B cell (primary cell): ENCODE results near the gene NOL4L. TPM values are rescaled to one million over a fixed set of nuclear protein-coding genes. Genes with fewer than 3 reads are reported as not detected.

ENCODE experiments used
- ATAC-seq: fragments of 200-7000 bp; cut with Tn5 transposase; one replicate; pipeline ENCODE4 v1.10.0; 2021; ENCODE audit warnings: low read depth, mild to moderate bottlenecking, moderate number of reproducible peaks, moderate library complexity
- CTCF ChIA-PET: fragments of 350-600 bp; sonication (Branson Sonifier 250); formaldehyde crosslinking; loops from one replicate; lab custom pipeline; 2021; ENCODE audit warnings: antibody characterized with exemption, inconsistent platforms; lab: Charles Lee
- POLR2A ChIA-PET: fragments of 350-600 bp; sonication (Branson Sonifier 250); formaldehyde crosslinking; loops from one replicate; lab custom pipeline; 2021; ENCODE audit warnings: antibody characterized with exemption; lab: Charles Lee
- DNase-seq: peaks from one replicate; pipeline ENCODE4 v3.0.0; 2013
- H2AFZ ChIP-seq: 2 replicates; pipeline ENCODE4 v1.6.1; 2012; ENCODE audit warnings: mild to moderate bottlenecking, low read depth, low read length; ENCODE audit not compliant: insufficient read depth, poor library complexity, severe bottlenecking
- H3K27ac ChIP-seq, 2 donors: 1 replicate in 1 of 2; 2 replicates in 1 of 2; pipeline ENCODE4 v1.5.1; 2012 to 2013; ENCODE audit warnings: low read length in 2 of 2, mild to moderate bottlenecking in 2 of 2, moderate library complexity in 1 of 2
- H3K27me3 ChIP-seq, 4 experiments: fragments of 200-600 bp in 1 of 4; sonication (generic) in 1 of 4; replicated peaks in 1 of 4; 1 replicate in 2 of 4; 2 replicates in 2 of 4; pipeline versions ENCODE4 v1.6.1 to v1.7.0; 2013 to 2016; ENCODE audit warnings: low read length in 3 of 4, mild to moderate bottlenecking in 2 of 4, mixed read lengths in 1 of 4, moderate library complexity in 1 of 4; ENCODE audit not compliant: insufficient read depth in 4 of 4, control insufficient read depth in 3 of 4; ENCODE audit errors: control extremely low read depth in 1 of 4
- H3K36me3 ChIP-seq, 2 experiments: replicated peaks in 1 of 2; 1 replicate in 1 of 2; 2 replicates in 1 of 2; pipeline versions ENCODE4 v1.6.1 to v1.7.1; 2013; ENCODE audit warnings: low read length in 1 of 2; ENCODE audit not compliant: insufficient read depth in 2 of 2, control insufficient read depth in 1 of 2; ENCODE audit errors: control extremely low read depth in 1 of 2, extremely low read depth in 1 of 2
- H3K4me1 ChIP-seq, 2 donors: fragments of 200-600 bp in 1 of 2; sonication (generic) in 1 of 2; 1 replicate in 1 of 2; 2 replicates in 1 of 2; pipeline versions ENCODE4 v1.5.1 to v1.6.1; 2013 to 2017; ENCODE audit warnings: low read length in 2 of 2; ENCODE audit not compliant: control insufficient read depth in 2 of 2, insufficient read depth in 2 of 2
- H3K4me2 ChIP-seq: replicated peaks from 2 replicates; pipeline ENCODE3; 2012; ENCODE audit warnings: mild to moderate bottlenecking, low read depth, low read length; ENCODE audit not compliant: poor library complexity, severe bottlenecking
- H3K4me3 ChIP-seq, 5 experiments: fragments of 200-600 bp in 1 of 5; sonication (generic) in 1 of 5; 1 replicate in 3 of 5; 2 replicates in 2 of 5; pipeline versions ENCODE4 v1.5.1 to v1.7.0; 2011 to 2016; ENCODE audit warnings: low read length in 4 of 5, mild to moderate bottlenecking in 4 of 5, low read depth in 2 of 5, control low read depth in 1 of 5, moderate library complexity in 1 of 5; ENCODE audit not compliant: insufficient read depth in 1 of 5; ENCODE audit errors: control extremely low read depth in 1 of 5, extremely low read depth in 1 of 5
- H3K79me2 ChIP-seq: fragments of 200-600 bp; sonication (generic); one replicate; pipeline ENCODE4 v1.6.0; 2016; ENCODE audit warnings: low read length; ENCODE audit not compliant: control insufficient read depth, insufficient read depth
- H3K9ac ChIP-seq: fragments of 200-600 bp; sonication (generic); 2 replicates; pipeline ENCODE4 v1.6.1; 2017; ENCODE audit warnings: mild to moderate bottlenecking, low read length, moderate library complexity
- H3K9me3 ChIP-seq, 3 donors: one replicate each; pipeline versions ENCODE4 v1.6.1 to v1.7.1; 2013; ENCODE audit warnings: low read length in 2 of 3; ENCODE audit not compliant: control insufficient read depth in 2 of 3, insufficient read depth in 1 of 3; ENCODE audit errors: control extremely low read depth in 1 of 3
- H4K20me1 ChIP-seq: 2 replicates; pipeline ENCODE4 v1.6.0; 2012; ENCODE audit warnings: mild to moderate bottlenecking, low read length; ENCODE audit not compliant: insufficient read depth, control insufficient read depth, poor library complexity, severe bottlenecking
- H3K27ac Mint-ChIP-seq: one replicate; pipeline ENCODE4 v1.8.0; 2021; ENCODE audit warnings: mixed read lengths
- H3K27me3 Mint-ChIP-seq: one replicate; pipeline ENCODE4 v1.8.0; 2021; ENCODE audit warnings: mixed read lengths
- H3K4me1 Mint-ChIP-seq: one replicate; pipeline ENCODE4 v1.8.0; 2021; ENCODE audit warnings: mixed read lengths
- H3K4me3 Mint-ChIP-seq: one replicate; pipeline ENCODE4 v1.8.0; 2021; ENCODE audit warnings: mixed read lengths
- H3K9me3 Mint-ChIP-seq: one replicate; pipeline ENCODE4 v1.8.0; 2022; ENCODE audit warnings: mixed read lengths; ENCODE audit not compliant: insufficient read depth
- EZH2 ChIP-seq: IDR thresholded peaks from 2 replicates; pipeline ENCODE4 v1.6.1; 2012; ENCODE audit warnings: borderline replicate concordance, low read depth, mild to moderate bottlenecking, moderate library complexity, low read length; ENCODE audit not compliant: insufficient read depth, poor library complexity, severe bottlenecking
- WGBS: methylation state at CpG from one replicate; pipeline ENCODE4 v1.1.5; 2013; ENCODE audit warnings: missing lambda C conversion rate; ENCODE audit not compliant: insufficient coverage; 5-methylcytosine and 5-hydroxymethylcytosine counted together
- intact Hi-C: fragments of 100-400 bp; cut with micrococcal nuclease; formaldehyde crosslinking; loops from one replicate; pipeline ENCODE4 v1.10.0; 2022
- polyA plus RNA-seq: library from polyadenylated mRNA; depleted of rRNA; stranded (reverse); fragments of >200 nt; gene quantifications from 2 replicates; pipeline ENCODE4 v1.2.3, GENCODE V29; 2012
- total RNA-seq, 2 donors: library from RNA; stranded (reverse); fragments of 120-200 nt in 1 of 2; gene quantifications; 1 replicate in 1 of 2; 2 replicates in 1 of 2; pipeline versions ENCODE4 v1.2.3 to v1.2.4, GENCODE V29; 2013 to 2022
- TF ChIP-seq, protein P1 (sequence below): fragments of 200-600 bp; IDR thresholded peaks from one replicate; pipeline ENCODE4 v1.8.0; 2022; ENCODE audit warnings: antibody characterized with exemption, mild to moderate bottlenecking

Gene NOL4L
- total and polyA plus RNA-seq, 2 donors (not counting 1 experiment from before 2014, with no cell fraction given): 6.5 to 7.9 TPM

DNA sequence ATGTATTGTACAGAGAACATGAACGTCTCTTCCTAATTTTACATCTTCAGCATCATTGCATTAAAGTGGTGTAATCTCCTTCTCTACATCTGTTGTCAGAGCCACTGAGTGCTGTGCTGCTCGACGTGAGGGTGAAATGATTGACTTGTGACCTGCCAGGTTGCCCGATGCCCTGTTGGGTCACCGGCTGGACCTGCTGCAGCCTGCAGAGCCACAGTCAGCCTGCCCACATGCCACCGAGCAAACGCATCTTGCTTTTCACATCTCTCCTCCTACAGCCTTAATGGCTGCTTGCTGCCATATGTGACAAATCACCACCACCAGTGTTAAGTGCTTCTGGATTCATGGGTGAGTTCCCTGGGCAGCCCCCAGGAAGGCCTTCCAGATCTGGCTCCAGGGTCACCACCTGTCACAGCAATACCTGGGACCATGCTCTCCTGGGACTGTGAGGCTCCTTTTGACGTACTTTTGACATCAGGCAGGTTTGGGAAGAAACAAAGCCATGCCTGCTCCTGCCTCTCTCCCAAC is 146.7 kb downstream of the NOL4L start:
- Histone ChIP-seq H3K9ac (no peak overlapping the region), H3K27me3 (no peaks in the 10 kb centered on the region), H4K20me1 (peaks cover 6% of the 10 kb centered on the region), H3K9me3 (no peaks in the 10 kb centered on the region), H2AFZ (no peak overlapping the region), H3K36me3 (peaks cover 4 to 81% of the 10 kb centered on the region in 2 experiments), H3K4me2 (no peak overlapping the region), H3K4me3 (no peak overlapping the region), H3K27ac (no peak overlapping the region), H3K79me2 (no peaks in the 10 kb centered on the region), H3K4me1 (peaks cover 12 to 15% of the 10 kb centered on the region in 2 donors)
- Mint-ChIP-seq H3K27me3 (no peaks in the 10 kb centered on the region), H3K4me3 (no peak overlapping the region), H3K4me1 (peaks cover 14% of the 10 kb centered on the region), H3K9me3 (no peaks in the 10 kb centered on the region), H3K27ac (peak overlapping the region; percentile 10)
- ATAC-seq: no peak
- no peak for TF ChIP-seq EZH2
- TF ChIP-seq, protein P1, sequence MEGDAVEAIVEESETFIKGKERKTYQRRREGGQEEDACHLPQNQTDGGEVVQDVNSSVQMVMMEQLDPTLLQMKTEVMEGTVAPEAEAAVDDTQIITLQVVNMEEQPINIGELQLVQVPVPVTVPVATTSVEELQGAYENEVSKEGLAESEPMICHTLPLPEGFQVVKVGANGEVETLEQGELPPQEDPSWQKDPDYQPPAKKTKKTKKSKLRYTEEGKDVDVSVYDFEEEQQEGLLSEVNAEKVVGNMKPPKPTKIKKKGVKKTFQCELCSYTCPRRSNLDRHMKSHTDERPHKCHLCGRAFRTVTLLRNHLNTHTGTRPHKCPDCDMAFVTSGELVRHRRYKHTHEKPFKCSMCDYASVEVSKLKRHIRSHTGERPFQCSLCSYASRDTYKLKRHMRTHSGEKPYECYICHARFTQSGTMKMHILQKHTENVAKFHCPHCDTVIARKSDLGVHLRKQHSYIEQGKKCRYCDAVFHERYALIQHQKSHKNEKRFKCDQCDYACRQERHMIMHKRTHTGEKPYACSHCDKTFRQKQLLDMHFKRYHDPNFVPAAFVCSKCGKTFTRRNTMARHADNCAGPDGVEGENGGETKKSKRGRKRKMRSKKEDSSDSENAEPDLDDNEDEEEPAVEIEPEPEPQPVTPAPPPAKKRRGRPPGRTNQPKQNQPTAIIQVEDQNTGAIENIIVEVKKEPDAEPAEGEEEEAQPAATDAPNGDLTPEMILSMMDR: no peak
- ChIA-PET CTCF (no interaction called here), POLR2A (no interaction called here)
- 93% methylated on average over 5 of the region's 8 CpGs for WGBS
- no peak for DNase-seq
- intact Hi-C loops: loop anchor here (5.0 kb wide), 1 partner anchor 214 kb away; no protein-coding TSS in a partner anchor

DNA sequence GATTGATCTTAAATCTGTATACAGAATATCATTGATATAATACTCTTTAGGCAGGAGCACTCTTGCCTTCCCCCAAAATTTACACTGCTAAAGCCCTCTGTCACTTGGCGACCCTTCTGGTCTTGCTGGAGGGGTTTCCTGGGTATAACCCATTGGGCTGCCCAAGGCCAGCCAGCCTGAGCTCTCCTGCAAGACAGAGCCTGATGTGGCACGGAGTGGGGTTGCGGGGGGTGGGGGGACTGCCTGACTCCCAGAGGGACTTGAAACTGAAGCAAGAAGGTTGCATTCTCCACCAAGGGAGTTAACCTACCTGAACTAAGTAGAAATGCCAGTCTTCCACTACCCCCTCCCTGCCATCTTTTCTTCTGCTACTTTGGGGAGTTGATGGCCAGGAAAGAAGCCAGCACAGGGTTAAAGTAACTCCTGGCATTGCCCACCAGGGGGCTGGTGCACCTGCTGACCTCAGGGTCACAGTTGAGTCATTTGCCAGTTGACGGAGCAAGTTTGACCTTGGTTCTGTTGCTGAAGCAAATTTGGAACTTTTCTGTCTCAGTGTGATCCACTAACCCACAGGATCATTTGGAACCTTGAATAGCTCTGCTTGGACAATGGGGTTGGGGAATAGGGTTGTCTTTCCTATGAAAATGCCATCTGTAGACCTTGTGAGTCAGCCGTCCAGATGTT is 147.6 kb downstream of the NOL4L start:
- Histone ChIP-seq H3K27me3 (no peaks in the 10 kb centered on the region), H3K36me3 (peaks cover 4 to 90% of the 10 kb centered on the region in 2 experiments), H3K4me2 (no peak overlapping the region), H3K27ac (no peak overlapping the region), H3K4me3 (no peak overlapping the region), H4K20me1 (peaks cover 3% of the 10 kb centered on the region), H3K9ac (no peak overlapping the region), H2AFZ (no peak overlapping the region), H3K79me2 (no peaks in the 10 kb centered on the region), H3K9me3 (no peaks in the 10 kb centered on the region), H3K4me1 (peaks cover 3 to 7% of the 10 kb centered on the region in 2 donors)
- 83% methylated on average over 2 of the region's 5 CpGs for WGBS
- no peak for ATAC-seq
- H3K27ac Mint-ChIP-seq: no peak overlapping the region
- H3K27me3 Mint-ChIP-seq: no peaks in the 10 kb centered on the region
- TF ChIP-seq, protein P1: peak; percentile 37
- no peak for TF ChIP-seq EZH2
- ChIA-PET CTCF (no interaction called here), POLR2A (no interaction called here)
- no peak for DNase-seq
- intact Hi-C loops: loop anchor here (5.0 kb wide), 1 partner anchor 215 kb away; no protein-coding TSS in a partner anchor
- no peak overlapping the region for H3K4me3 Mint-ChIP-seq
- peaks cover 6% of the 10 kb centered on the region for H3K4me1 Mint-ChIP-seq
- H3K9me3 Mint-ChIP-seq: no peaks in the 10 kb centered on the region
